Measurements from ENCODE around the gene MYT1.

DNA sequence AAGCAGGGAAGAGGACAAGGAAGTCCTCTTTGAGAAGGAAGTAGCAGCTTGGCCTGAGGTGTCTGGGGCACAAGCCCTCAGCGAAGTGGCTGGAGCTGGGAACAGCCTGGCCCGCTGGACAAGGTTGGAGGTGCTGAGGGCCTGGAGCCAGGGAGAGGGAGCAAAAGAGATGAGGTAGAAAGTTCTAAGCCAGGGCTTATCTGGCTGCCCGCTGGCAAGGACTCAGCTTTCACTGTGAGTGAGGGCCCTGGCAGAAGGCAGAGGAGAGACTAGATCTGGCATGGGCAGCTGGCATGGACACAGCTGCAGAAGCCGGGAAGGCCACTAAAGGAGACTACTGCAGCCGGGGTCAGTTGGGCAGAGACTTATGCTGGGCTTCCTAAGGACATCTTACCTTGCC, 69.5 kb downstream of the MYT1 start:
- TF ChIP-seq, protein P1, sequence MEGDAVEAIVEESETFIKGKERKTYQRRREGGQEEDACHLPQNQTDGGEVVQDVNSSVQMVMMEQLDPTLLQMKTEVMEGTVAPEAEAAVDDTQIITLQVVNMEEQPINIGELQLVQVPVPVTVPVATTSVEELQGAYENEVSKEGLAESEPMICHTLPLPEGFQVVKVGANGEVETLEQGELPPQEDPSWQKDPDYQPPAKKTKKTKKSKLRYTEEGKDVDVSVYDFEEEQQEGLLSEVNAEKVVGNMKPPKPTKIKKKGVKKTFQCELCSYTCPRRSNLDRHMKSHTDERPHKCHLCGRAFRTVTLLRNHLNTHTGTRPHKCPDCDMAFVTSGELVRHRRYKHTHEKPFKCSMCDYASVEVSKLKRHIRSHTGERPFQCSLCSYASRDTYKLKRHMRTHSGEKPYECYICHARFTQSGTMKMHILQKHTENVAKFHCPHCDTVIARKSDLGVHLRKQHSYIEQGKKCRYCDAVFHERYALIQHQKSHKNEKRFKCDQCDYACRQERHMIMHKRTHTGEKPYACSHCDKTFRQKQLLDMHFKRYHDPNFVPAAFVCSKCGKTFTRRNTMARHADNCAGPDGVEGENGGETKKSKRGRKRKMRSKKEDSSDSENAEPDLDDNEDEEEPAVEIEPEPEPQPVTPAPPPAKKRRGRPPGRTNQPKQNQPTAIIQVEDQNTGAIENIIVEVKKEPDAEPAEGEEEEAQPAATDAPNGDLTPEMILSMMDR (IDR thresholded peaks at IDR 0.05) = no peak
- TF ChIP-seq POLR2AphosphoS5 (IDR thresholded peaks at IDR 0.05; ENCODE audit: insufficient read depth in 1 of 2, low read depth in 1 of 2) (no peak), POLR2A (IDR thresholded peaks at IDR 0.05) (no peak)
